NCI-H510A treated with DMSO at 0.1 percent for 48 hours (cell line): ENCODE results near the gene ANKRD13D.

Experiments used
- DNase-seq: peaks from one replicate; lab custom pipeline; 2025; lab: John Stamatoyannopoulos, UW

Gene ANKRD13D

GRCh38 chr11:67285541-67286498 is 3.3 kb upstream of the ANKRD13D start:
- DNase-seq: no peak

GRCh38 chr11:67286621-67287333 is 2.3 kb upstream of the ANKRD13D start:
- DNase-seq: no peak

- DNase-seq: no peak
Observed at GRCh38 chr11:67287355-67288197, 1.5 kb upstream of the ANKRD13D start.

- DNase-seq: no peak
Observed at GRCh38 chr11:67288198-67288451, 978 bp upstream of the ANKRD13D start.

DNA sequence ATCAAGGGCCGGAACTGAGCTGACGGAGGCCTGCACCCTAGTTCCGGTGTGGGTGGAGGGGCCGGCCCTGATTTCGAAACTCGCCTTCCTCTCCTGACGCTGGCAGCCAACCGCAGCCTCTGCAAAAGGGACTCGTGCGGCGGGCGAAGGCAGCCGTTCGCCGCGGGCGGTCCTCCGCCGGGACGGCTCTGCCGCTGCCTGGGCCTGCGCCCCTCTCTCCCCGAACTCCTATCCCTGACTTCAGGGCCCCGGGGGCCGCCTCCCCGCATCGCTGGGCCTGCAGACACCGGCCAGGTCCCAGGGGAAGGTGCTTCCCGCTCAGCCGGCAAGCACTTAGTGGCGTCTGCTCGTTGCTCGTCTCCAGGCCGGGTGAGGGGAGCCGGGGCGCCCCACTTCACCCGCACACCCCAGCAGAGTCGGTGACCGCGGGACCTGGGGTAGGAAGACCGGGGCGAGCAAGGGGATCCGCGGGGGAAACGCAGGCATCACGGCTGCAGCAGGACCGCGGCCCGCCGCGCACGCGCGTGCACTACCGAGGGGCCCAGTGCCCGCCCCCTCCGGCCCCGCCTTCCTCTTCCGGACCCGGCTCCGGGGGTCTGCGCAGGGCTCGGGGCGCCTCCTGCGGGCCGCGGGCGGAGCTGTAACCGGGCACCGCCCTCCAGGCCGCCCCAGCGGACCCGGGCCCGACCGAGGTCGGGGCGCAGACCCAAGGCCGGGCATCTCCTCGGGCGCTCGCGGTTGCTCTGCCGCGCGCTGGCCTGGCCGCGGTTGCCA is 464 bp upstream of the ANKRD13D start:
- peak; percentile 86 for DNase-seq

DNA sequence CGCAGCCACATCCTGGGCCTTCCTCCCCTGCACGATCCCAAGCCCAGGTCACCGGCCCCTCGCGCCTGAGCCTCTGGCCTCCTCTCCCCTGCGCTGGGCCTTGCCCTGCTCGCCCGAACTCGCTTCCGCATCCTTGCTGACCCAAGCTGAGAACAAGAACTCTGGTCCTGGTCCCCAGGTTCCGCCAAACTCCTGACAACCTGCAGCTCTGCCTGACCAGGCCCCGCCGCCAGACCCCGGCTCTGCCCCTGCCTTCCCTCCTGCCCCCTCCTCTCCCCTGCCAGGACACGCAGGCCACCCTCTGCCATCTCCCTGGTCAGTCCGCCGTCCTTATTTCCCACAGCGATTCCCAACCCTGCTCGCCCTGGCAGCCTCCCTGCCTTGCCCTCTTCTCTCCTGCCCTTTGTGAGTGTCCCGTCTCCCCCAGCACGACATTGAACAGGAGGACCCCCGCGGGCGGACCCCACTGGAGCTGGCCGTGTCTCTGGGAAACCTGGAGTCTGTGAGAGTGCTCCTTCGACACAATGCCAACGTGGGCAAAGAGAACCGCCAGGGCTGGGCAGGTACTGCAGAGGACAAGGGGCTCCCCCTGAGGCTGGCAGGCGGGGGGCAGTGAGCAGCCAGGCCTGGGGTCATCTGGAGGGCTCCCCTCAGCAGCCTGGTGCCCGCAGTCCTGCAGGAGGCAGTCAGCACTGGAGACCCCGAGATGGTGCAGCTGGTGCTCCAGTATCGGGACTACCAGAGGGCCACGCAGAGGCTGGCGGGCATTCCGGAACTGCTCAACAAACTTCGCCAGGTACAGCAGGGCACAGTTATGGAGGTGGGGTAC is 762 bp downstream of the ANKRD13D start:
- DNase-seq: no peak

DNA sequence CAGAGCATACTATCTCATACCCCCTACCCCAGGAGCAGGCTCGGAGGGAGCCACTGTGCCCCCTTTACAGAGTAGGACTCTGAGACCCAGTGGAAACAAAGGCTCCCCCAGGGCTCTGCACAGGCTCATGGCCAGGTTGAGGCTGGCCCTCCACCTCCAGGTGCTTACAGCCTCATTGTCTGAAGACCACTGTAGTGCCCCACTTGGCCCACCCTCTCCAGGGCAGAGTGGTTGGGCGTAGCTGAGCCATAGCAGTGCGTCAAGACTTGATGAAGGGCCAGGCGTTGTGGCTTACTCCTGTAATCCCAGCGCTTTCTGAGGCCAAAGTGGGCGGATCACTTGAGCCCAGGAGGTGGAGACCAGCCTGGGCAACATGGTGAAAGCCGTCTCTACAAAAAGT is 1.7 kb downstream of the ANKRD13D start:
- no peak for DNase-seq

- no peak for DNase-seq
Observed at GRCh38 chr11:67291481-67292381, 2.6 kb downstream of the ANKRD13D start.

- DNase-seq: no peak
Observed at GRCh38 chr11:67292671-67293070, 3.6 kb downstream of the ANKRD13D start.

DNA sequence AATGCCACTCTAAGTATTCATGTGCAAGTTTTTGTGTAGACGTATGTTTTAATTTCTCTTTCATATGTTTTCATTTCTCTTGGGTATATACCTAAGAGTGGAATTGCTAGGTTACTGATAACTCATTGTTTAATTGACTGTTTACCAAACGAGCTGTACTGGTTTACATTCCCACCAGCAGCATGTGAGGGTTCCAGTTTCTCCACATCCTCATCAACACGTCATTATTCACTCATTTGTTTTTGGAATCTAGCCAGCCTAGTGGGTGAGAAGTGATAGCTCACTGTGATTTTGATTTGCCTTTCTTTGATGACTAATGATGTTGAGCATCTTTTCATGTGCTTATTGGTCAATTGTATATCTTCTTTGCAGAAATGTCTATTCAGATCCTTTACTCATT is 4.0 kb downstream of the ANKRD13D start:
- DNase-seq: no peak

- DNase-seq: no peak
Observed at GRCh38 chr11:67295846-67296245, 6.7 kb downstream of the ANKRD13D start.

DNA sequence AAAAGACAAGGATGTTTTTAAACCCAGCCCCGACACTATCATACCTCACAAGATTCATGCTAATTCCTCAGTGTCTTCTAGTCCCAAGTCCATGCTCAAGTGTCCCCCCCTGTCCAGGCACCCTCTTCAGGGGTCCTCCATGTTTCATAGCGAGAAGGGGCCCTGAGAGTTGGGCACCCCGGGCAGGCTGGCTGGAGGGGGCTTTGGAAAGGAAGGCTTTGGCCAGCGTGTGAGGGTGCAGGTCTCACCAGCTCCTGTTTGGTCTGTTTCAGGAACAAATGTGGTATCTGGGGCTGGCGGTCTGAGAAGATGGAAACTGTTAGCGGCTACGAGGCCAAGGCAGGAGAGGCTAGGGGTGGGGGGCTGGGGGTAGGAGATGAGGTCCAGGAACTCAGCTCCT is 9.7 kb downstream of the ANKRD13D start:
- no peak for DNase-seq

DNA sequence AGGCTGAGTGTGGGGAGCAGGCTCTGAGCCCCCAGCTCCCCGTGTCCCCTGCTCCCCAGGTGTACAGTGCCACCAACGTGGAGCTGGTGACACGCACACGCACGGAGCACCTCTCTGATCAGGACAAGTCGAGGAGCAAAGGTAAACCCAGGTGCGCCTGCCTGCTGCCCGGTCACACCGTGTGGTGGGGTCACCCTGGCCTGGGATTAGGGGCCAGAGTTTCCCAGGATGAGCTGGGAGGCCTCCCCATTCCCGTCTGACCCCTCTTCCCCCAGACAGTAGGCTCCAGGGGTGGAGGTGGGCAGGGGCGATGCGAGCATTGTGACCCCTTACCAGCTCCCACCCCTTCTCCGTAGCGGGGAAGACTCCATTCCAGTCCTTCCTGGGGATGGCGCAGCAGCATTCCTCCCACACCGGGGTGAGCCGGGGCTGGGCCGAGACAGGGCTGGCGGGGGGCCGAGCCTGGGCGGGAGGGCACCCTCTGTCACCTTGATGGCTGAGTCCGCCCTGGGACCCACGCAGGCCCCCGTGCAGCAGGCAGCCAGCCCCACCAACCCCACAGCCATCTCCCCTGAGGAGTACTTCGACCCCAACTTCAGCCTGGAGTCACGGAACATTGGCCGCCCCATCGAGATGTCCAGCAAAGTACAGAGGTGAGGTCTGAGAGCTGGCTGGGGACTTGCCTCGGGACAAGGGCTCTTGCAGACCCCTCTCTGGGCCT is 10.5 kb downstream of the ANKRD13D start:
- no peak for DNase-seq

- DNase-seq: no peak
Observed at GRCh38 chr11:67300256-67300755, 11.2 kb downstream of the ANKRD13D start.

GRCh38 chr11:67300756-67301312 is 11.7 kb downstream of the ANKRD13D start:
- DNase-seq: no peak

DNA sequence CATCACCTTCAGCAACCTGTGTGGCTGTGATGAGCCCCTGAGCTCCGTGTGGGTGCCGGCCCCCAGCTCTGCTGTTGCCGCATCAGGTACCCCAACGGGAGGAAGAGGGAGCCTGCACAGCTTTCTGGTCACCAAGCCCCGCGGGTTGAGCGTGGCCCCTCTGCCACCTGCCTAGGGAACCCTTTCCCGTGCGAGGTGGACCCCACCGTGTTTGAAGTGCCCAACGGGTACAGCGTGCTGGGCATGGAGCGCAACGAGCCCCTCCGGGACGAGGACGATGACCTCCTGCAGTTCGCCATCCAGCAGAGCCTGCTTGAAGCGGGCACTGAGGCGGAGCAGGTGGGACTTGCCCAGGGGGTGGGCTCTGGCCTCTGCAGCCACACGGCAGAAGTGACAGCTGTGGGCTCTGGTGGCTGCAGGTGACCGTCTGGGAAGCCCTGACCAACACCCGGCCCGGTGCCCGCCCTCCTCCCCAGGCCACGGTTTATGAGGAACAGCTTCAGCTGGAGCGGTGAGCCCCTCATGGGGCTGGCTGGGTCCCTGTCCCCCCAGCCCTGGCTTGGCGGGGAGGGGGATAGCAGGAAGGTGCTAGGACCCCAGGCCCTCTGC is 12.3 kb downstream of the ANKRD13D start:
- no peak for DNase-seq

GRCh38 chr11:67301951-67302516 is 12.9 kb downstream of the ANKRD13D start:
- DNase-seq: peak; percentile 90
